ENCODE data around the gene POU4F1.

POU4F1 gene

GRCh38 chr13:78587395-78587794, 16.0 kb downstream of the POU4F1 start:
- Histone ChIP-seq H3K27ac (ENCODE audit: low read depth, low read length, severe bottlenecking) (no peak overlapping the region), H3K4me1 (ENCODE audit: control insufficient read depth, insufficient read depth, low read length, poor library complexity, severe bottlenecking) (no peaks in the 10 kb centered on the region), H3K4me3 (ENCODE audit: extremely low read depth, insufficient read depth, low read length, poor library complexity, severe bottlenecking) (no peak overlapping the region), H3K36me3 (ENCODE audit: control insufficient read depth, insufficient read depth, low read length) (no peaks in the 10 kb centered on the region), H3K9me3 (ENCODE audit: control insufficient read depth, low read length) (no peaks in the 10 kb centered on the region)
- WGBS, 2 experiments (ENCODE audit: insufficient coverage in 2 of 2): 18 to 26% methylated on average over 13 to 18 of the region's 18 CpGs

- Histone ChIP-seq H3K9me3 (ENCODE audit: control insufficient read depth, low read length) (no peaks in the 10 kb centered on the region), H3K36me3 (ENCODE audit: control insufficient read depth, insufficient read depth, low read length) (no peaks in the 10 kb centered on the region), H3K4me3 (ENCODE audit: extremely low read depth, insufficient read depth, low read length, poor library complexity, severe bottlenecking) (no peak overlapping the region), H3K27ac (ENCODE audit: low read depth, low read length, severe bottlenecking) (no peak overlapping the region), H3K4me1 (ENCODE audit: control insufficient read depth, insufficient read depth, low read length, poor library complexity, severe bottlenecking) (no peaks in the 10 kb centered on the region)
- 2 to 5% methylated on average over 9 of the region's 21 CpGs for WGBS, 2 experiments (ENCODE audit: insufficient coverage in 2 of 2)
Observed at GRCh38 chr13:78586706-78587105, 16.6 kb downstream of the POU4F1 start.

- Histone ChIP-seq H3K9me3 (ENCODE audit: control insufficient read depth, low read length) (no peaks in the 10 kb centered on the region), H3K4me3 (ENCODE audit: extremely low read depth, insufficient read depth, low read length, poor library complexity, severe bottlenecking) (no peak overlapping the region), H3K4me1 (ENCODE audit: control insufficient read depth, insufficient read depth, low read length, poor library complexity, severe bottlenecking) (no peaks in the 10 kb centered on the region), H3K36me3 (ENCODE audit: control insufficient read depth, insufficient read depth, low read length) (no peaks in the 10 kb centered on the region), H3K27ac (ENCODE audit: low read depth, low read length, severe bottlenecking) (no peak overlapping the region)
- WGBS, 2 experiments (ENCODE audit: insufficient coverage in 2 of 2): 96 to 97% methylated on average over 3 of the region's 4 CpGs
Observed at GRCh38 chr13:78576261-78576660, 27.1 kb downstream of the POU4F1 start.

GRCh38 chr13:78572459-78572858, 30.9 kb downstream of the POU4F1 start:
- Histone ChIP-seq H3K4me3 (ENCODE audit: extremely low read depth, insufficient read depth, low read length, poor library complexity, severe bottlenecking) (no peak overlapping the region), H3K4me1 (ENCODE audit: control insufficient read depth, insufficient read depth, low read length, poor library complexity, severe bottlenecking) (no peaks in the 10 kb centered on the region), H3K36me3 (ENCODE audit: control insufficient read depth, insufficient read depth, low read length) (no peaks in the 10 kb centered on the region), H3K9me3 (ENCODE audit: control insufficient read depth, low read length) (no peaks in the 10 kb centered on the region), H3K27ac (ENCODE audit: low read depth, low read length, severe bottlenecking) (no peak overlapping the region)
- 90 to 94% methylated on average over 3 of the region's 5 CpGs for WGBS, 2 experiments (ENCODE audit: insufficient coverage in 2 of 2)

GRCh38 chr13:78569029-78569428, 34.3 kb downstream of the POU4F1 start:
- WGBS, 2 experiments (ENCODE audit: insufficient coverage in 2 of 2): no CpG with 5 or more reads among the region's 1 CpG
- H3K27ac ChIP-seq (ENCODE audit: low read depth, low read length, severe bottlenecking): no peak overlapping the region
- H3K4me1 ChIP-seq (ENCODE audit: control insufficient read depth, insufficient read depth, low read length, poor library complexity, severe bottlenecking): no peaks in the 10 kb centered on the region
- no peak overlapping the region for H3K4me3 ChIP-seq (ENCODE audit: extremely low read depth, insufficient read depth, low read length, poor library complexity, severe bottlenecking)
- H3K9me3 ChIP-seq (ENCODE audit: control insufficient read depth, low read length): no peaks in the 10 kb centered on the region
- H3K36me3 ChIP-seq (ENCODE audit: control insufficient read depth, insufficient read depth, low read length): no peaks in the 10 kb centered on the region

- H3K36me3 ChIP-seq (ENCODE audit: control insufficient read depth, insufficient read depth, low read length): no peaks in the 10 kb centered on the region
- no peak overlapping the region for H3K4me3 ChIP-seq (ENCODE audit: extremely low read depth, insufficient read depth, low read length, poor library complexity, severe bottlenecking)
- 92 to 100% methylated on average over 4 of the region's 5 CpGs for WGBS, 2 experiments (ENCODE audit: insufficient coverage in 2 of 2)
- no peaks in the 10 kb centered on the region for H3K4me1 ChIP-seq (ENCODE audit: control insufficient read depth, insufficient read depth, low read length, poor library complexity, severe bottlenecking)
- H3K9me3 ChIP-seq (ENCODE audit: control insufficient read depth, low read length): no peaks in the 10 kb centered on the region
- H3K27ac ChIP-seq (ENCODE audit: low read depth, low read length, severe bottlenecking): no peak overlapping the region
Observed at GRCh38 chr13:78566631-78567030, 36.7 kb downstream of the POU4F1 start.

- no peaks in the 10 kb centered on the region for H3K36me3 ChIP-seq (ENCODE audit: control insufficient read depth, insufficient read depth, low read length)
Observed at GRCh38 chr13:78562237-78562889, 41.0 kb downstream of the POU4F1 start.

More at GRCh38 chr13:78562237-78562889, 41.0 kb downstream of the POU4F1 start:
- H3K27ac ChIP-seq (ENCODE audit: low read depth, low read length, severe bottlenecking): no peak overlapping the region
- H3K4me3 ChIP-seq (ENCODE audit: extremely low read depth, insufficient read depth, low read length, poor library complexity, severe bottlenecking): no peak overlapping the region
- H3K9me3 ChIP-seq (ENCODE audit: control insufficient read depth, low read length): no peaks in the 10 kb centered on the region
- WGBS, 2 experiments (ENCODE audit: insufficient coverage in 2 of 2): 86 to 96% methylated on average over 2 to 3 of the region's 5 CpGs
- no peaks in the 10 kb centered on the region for H3K4me1 ChIP-seq (ENCODE audit: control insufficient read depth, insufficient read depth, low read length, poor library complexity, severe bottlenecking)

Measured in mesodermal cell (in vitro differentiated cells).